HG03103 (cell line): ENCODE data around the gene ASPDH.

ENCODE experiments used
- ATAC-seq: cut with Tn5 transposase; IDR thresholded peaks from one replicate; pipeline ENCODE4 v1.9.1; 2021; ENCODE audit warnings: low read depth; ENCODE audit not compliant: unreplicated experiment

The ASPDH gene

GRCh38 chr19:50516456-50516855 lies 2.7 kb upstream of the ASPDH start:
- ATAC-seq = no peak

GRCh38 chr19:50515168-50515561 lies 1.5 kb upstream of the ASPDH start:
- ATAC-seq = no peak

GRCh38 chr19:50514346-50515167 lies 844 bp upstream of the ASPDH start:
- ATAC-seq = no peak

- ATAC-seq = no peak
Observed at GRCh38 chr19:50512999-50513745, 541 bp downstream of the ASPDH start.

- ATAC-seq = no peak
Observed at GRCh38 chr19:50512112-50512998, 1.4 kb downstream of the ASPDH start.

- peak; percentile 76 for ATAC-seq
Observed at GRCh38 chr19:50511069-50511822, 2.5 kb downstream of the ASPDH start, which contains the start of gene JOSD2. TSS of gene JOSD2 (minus strand) at chr19:50511191. CDS start at chr19:50510431, 760 bp downstream.

GRCh38 chr19:50510700-50511068 lies 3.0 kb downstream of the ASPDH start:
- ATAC-seq = no peak

- no peak for ATAC-seq
Observed at GRCh38 chr19:50510121-50510670, 3.5 kb downstream of the ASPDH start.

GRCh38 chr19:50509366-50509765 lies 4.3 kb downstream of the ASPDH start:
- ATAC-seq = no peak

GRCh38 chr19:50508843-50509190 lies 4.9 kb downstream of the ASPDH start:
- no peak for ATAC-seq

GRCh38 chr19:50507376-50507775 lies 6.3 kb downstream of the ASPDH start:
- no peak for ATAC-seq

GRCh38 chr19:50506700-50507099 lies 7.0 kb downstream of the ASPDH start:
- no peak for ATAC-seq

GRCh38 chr19:50505856-50506611 lies 7.7 kb downstream of the ASPDH start:
- no peak for ATAC-seq

- ATAC-seq = no peak
Observed at GRCh38 chr19:50501568-50502475, 11.9 kb downstream of the ASPDH start.

GRCh38 chr19:50501186-50501567 lies 12.5 kb downstream of the ASPDH start:
- no peak for ATAC-seq

- ATAC-seq = no peak
Observed at GRCh38 chr19:50500753-50501151, 13.0 kb downstream of the ASPDH start.

GRCh38 chr19:50500060-50500752 lies 13.5 kb downstream of the ASPDH start:
- no peak for ATAC-seq
